ENCODE measurements around the gene WIZ.

DNA sequence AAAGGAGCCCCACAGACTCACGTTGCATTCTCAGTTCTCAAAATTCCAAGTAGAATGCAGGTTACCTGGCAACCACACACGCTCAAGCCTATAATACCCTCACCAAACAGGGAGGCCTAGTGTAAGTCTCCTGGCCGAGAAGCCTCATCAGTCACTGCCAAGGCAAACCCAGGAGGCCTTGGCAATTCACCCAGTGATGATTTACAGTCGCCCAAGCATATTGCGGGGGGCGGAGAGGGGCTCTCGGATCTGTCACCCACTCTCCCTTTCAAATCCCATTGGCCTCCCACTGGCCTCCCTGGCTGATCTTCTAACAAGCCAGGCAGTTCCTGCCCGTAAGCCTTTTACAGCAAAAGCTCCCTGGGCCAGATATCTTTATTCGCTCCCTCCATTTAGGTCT, 32.1 kb downstream of the WIZ start:
- no peak for TF ChIP-seq POLR2A (IDR thresholded peaks at IDR 0.05)
- TF ChIP-seq, protein P1, sequence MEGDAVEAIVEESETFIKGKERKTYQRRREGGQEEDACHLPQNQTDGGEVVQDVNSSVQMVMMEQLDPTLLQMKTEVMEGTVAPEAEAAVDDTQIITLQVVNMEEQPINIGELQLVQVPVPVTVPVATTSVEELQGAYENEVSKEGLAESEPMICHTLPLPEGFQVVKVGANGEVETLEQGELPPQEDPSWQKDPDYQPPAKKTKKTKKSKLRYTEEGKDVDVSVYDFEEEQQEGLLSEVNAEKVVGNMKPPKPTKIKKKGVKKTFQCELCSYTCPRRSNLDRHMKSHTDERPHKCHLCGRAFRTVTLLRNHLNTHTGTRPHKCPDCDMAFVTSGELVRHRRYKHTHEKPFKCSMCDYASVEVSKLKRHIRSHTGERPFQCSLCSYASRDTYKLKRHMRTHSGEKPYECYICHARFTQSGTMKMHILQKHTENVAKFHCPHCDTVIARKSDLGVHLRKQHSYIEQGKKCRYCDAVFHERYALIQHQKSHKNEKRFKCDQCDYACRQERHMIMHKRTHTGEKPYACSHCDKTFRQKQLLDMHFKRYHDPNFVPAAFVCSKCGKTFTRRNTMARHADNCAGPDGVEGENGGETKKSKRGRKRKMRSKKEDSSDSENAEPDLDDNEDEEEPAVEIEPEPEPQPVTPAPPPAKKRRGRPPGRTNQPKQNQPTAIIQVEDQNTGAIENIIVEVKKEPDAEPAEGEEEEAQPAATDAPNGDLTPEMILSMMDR (IDR thresholded peaks at IDR 0.05), result no peak
